Urinary bladder (tissue), 4 donors: ENCODE measurements around the gene CISD3. TPM values are rescaled to one million over a fixed set of nuclear protein-coding genes. Genes with fewer than 3 reads are reported as not detected.
A peak's percentile ranks its signal among the peaks of the same experiment; 100 is the strongest.

Experiments used
- DNase-seq: peaks from one replicate; pipeline ENCODE4 v3.0.0-alpha.2; 2015; ENCODE audit errors: extremely low spot score
- H3K27ac ChIP-seq: one replicate; pipeline ENCODE4 v1.5.1; 2013; ENCODE audit warnings: low read depth, mild to moderate bottlenecking, moderate library complexity
- H3K36me3 ChIP-seq: one replicate; pipeline ENCODE4 v1.6.1; 2013; ENCODE audit warnings: mild to moderate bottlenecking, moderate library complexity; ENCODE audit not compliant: insufficient read depth
- H3K4me1 ChIP-seq: one replicate; pipeline ENCODE4 v1.6.1; 2013; ENCODE audit warnings: mild to moderate bottlenecking, moderate library complexity; ENCODE audit not compliant: insufficient read depth
- H3K4me3 ChIP-seq: one replicate; pipeline ENCODE4 v1.5.1; 2013; ENCODE audit warnings: low read depth, low read length
- WGBS: extraction: QIAGEN DNeasy Blood & Tissue Kit; methylation state at CpG from one replicate; pipeline ENCODE4 v1.1.7; 2013; 5-methylcytosine and 5-hydroxymethylcytosine counted together
- polyA plus RNA-seq: library from polyadenylated mRNA; stranded (reverse); fragments of 200-250 nt; gene quantifications from one replicate; pipeline ENCODE4 v1.2.3, GENCODE V29; 2013
- total RNA-seq: library from RNA; depleted of rRNA; stranded (reverse); fragments of >200 nt; gene quantifications from one replicate; pipeline ENCODE4 v1.2.3, GENCODE V29; 2014
- donor health status: healthy with polysubstance abuse.
- donor health status: healthy.

Gene CISD3
- total and polyA plus RNA-seq, 2 donors: 1.6 to 40.6 TPM

- no peaks in the 10 kb centered on the region for H3K4me1 ChIP-seq
Observed at GRCh38 chr17:38703742-38704605, 26.2 kb upstream of the CISD3 start.

DNA sequence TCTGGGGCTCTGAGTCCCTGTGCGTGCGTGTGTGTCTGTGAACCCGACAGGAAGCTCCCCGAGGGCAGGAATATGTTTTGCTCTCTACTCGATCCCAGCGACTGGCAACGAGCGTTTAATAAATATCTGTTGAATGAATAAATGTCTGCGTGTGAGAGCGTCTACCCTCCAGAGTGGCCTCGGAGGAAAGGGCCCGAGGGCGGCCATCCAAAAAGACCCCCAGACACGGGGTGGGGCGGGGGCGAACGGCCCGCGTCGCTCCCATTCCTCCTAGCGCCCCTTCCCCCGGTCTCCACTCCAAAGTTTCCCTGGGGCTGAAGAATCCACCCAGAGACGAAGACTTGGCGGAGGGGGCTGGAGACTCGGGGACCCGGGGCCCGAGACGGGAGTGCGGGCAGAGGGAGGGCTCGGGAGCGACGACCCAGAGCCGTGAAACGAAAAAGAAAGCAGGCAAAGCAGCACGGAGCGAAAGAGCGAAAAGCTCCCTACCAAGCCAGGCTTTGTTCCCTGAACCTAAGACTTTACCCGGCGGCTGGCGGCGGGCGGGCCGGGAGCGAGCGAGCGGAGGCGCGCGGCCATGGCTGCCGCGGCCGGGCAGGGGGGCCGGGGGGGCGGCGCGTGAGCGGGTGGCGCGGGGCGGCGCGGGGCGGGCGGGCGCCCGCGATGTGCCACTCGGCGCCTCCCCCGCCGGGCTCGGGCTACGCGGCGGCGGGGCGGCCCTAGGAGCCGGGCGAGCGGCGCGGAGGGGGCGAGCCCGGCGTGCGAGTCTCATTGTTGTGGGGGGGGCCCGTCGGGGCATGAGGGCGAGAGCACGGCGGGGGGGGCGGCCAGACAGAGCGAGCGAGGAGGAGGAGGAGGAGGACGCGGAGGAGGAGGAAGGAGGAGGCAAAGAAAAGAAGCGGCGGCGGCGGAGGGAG is 25.3 kb upstream of the CISD3 start, which contains the start of gene MLLT6:
Gene MLLT6 (plus strand): TSS at position 668 of the 917 bp plus-strand sequence. CDS start 360 bp downstream, outside the sequence.
- Histone ChIP-seq H3K27ac (peak within 1 kb of the TSS; percentile 91), H3K4me1 (no peaks in the 10 kb centered on the region), H3K4me3 (peak within 1 kb of the TSS; percentile 91), H3K36me3 (no peaks in the 10 kb centered on the region)
- no peak for DNase-seq
- under 1% methylated on average over 96 of the region's 100 CpGs for WGBS

More at GRCh38 chr17:38703742-38704605, 26.2 kb upstream of the CISD3 start:
- Histone ChIP-seq H3K4me3 (peak overlapping the region; percentile 91), H3K27ac (peak overlapping the region; percentile 91), H3K36me3 (no peaks in the 10 kb centered on the region)
- WGBS: under 1% methylated on average over 50 of the region's 50 CpGs
- no peak for DNase-seq

GRCh38 chr17:38705523-38705802 is 24.7 kb upstream of the CISD3 start:
- Histone ChIP-seq H3K4me1 (no peaks in the 10 kb centered on the region), H3K27ac (peak overlapping the region; percentile 73), H3K4me3 (peak overlapping the region; percentile 91), H3K36me3 (peaks cover 1% of the 10 kb centered on the region)
- under 1% methylated on average over 23 of the region's 32 CpGs for WGBS
- DNase-seq: no peak

DNA sequence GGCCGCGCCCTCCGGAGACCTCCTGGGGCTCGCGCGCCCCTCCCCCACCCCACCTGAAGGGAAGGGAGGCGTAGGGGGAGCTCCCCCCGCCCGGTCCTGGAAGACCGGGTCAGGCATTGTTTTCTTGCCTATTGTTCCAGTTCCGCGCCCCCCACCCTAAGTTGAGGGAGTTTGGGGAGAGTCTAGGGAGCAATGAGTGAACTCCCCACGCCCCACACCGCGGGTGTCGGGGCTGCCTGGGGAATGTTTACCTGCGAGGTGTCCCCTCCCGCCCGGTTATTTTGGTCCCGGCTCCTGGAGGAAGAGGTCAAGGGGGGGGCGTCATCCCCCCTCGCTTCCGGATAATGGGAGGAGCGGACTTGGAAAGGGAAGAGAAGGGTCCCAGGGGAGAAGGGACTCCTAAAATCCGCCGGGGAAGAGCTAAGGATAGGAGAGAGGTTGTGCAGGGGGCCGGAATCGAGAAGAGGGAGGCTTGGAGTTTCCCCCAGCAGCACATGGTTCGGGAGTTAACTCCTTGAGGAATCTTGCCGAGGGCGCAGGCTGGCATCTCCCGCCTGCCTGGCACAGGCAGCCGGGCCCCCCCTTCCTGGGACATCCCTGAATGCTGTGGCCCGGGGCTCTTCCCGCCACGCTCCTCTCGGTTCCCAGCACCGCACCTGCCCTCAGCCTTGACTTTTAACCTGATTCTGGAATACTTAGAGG is 24.2 kb upstream of the CISD3 start:
- Histone ChIP-seq H3K4me3 (peak overlapping the region; percentile 91), H3K27ac (peak overlapping the region; percentile 72), H3K4me1 (no peaks in the 10 kb centered on the region), H3K36me3 (peaks cover 1% of the 10 kb centered on the region)
- no peak for DNase-seq
- under 1% methylated on average over 38 of the region's 38 CpGs for WGBS

GRCh38 chr17:38706505-38707216 is 23.5 kb upstream of the CISD3 start:
- H3K4me1 ChIP-seq: no peaks in the 10 kb centered on the region
- H3K36me3 ChIP-seq: peaks cover 1% of the 10 kb centered on the region
- 17% methylated on average over 20 of the region's 20 CpGs for WGBS
- peak overlapping the region; percentile 91 for H3K4me3 ChIP-seq
- H3K27ac ChIP-seq: no peak overlapping the region
- DNase-seq: no peak

- H3K4me1 ChIP-seq: no peaks in the 10 kb centered on the region
Observed at GRCh38 chr17:38707678-38708351, 22.3 kb upstream of the CISD3 start.

DNA sequence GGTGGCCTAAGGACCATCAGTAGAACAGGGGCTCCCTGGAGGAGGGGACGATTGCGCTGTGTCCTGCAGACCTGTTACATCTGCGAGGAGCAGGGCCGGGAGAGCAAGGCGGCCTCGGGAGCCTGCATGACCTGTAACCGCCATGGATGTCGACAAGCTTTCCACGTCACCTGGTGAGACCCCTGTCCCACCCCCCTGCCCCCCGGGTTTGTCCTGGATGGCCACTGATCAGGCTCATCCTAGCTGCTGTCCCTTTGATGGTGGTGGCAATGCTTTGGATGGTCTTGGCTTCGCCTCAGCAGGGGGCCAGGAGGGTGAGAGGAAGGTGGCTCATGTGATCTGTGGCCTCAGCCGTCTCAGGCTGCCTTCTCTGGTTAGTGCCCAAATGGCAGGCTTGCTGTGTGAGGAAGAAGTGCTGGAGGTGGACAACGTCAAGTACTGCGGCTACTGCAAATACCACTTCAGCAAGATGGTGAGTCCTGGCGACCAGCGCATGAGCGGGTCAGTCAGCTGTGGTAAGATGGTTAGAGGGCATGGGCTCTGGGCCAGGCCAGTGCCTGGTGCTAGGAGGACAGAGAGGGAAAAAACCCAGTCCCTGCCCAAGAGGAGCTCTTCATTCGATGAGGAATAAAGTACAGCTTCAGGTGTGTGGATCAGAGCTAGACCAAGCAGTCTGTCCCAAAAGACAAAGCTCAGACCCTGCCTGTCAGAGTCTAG is 20.9 kb upstream of the CISD3 start:
- H3K4me1 ChIP-seq: no peaks in the 10 kb centered on the region
- peaks cover 1% of the 10 kb centered on the region for H3K36me3 ChIP-seq
- no peak overlapping the region for H3K27ac ChIP-seq
- WGBS: 92% methylated on average over 18 of the region's 18 CpGs
- DNase-seq: no peak
- no peak overlapping the region for H3K4me3 ChIP-seq

More at GRCh38 chr17:38707678-38708351, 22.3 kb upstream of the CISD3 start:
- WGBS: 80% methylated on average over 21 of the region's 21 CpGs
- no peak for DNase-seq
- Histone ChIP-seq H3K36me3 (peaks cover 1% of the 10 kb centered on the region), H3K4me3 (no peak overlapping the region), H3K27ac (no peak overlapping the region)

DNA sequence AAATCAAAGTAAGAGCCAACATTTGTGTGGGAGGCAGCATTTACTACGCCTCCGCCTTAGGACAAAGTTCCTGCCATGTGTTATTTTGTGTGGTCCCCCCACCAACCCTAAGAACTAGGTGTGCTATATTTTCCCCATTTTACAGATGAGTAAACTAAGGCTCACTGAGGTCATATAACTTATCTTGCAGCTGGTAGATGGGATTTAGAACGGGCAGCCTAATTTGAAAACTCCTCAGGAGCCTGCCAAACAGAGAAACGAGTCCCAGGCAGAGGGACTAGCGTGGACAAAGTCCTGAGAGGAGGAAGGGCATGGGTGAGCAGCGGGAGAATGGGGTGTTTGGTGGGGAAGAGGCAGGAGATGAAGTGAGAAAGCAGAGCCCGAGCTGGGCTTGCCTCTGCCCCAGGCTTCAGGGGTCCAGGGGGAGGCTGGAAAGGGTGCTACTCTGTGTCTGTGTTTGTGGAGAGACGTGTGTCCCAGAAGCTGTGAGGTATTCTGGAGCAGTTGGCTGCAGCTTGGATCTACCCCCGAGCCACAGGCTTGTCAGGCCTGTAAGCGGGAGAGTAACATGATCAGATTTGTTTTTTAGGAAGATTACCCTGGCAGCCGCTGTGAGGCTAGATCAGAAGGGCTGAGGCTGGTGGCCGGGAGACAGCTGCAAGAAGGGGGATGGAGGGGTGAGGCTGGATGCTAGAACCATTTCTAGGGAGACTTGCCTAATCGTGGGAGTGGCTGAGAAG is 20.1 kb upstream of the CISD3 start:
- H3K4me1 ChIP-seq: no peaks in the 10 kb centered on the region

DNA sequence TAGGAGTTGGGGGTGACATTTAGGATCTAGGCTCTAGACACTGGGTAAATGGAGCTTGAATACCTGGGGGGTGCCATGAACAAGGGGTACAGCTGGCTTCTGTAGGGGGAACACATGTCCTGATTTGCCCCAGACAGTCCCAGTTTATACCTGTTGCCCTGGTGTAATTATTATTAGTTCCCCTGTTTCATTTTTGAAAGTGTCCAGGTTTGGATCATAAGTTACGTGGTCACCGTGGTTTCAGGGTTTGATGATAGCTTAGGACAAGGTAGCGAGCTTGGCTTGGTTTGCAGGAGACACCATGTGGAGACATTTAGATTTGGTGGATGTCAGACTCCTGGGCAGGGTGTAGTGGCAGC is 19.6 kb upstream of the CISD3 start:
- peaks cover 1% of the 10 kb centered on the region for H3K36me3 ChIP-seq
- WGBS: 93% methylated on average over 3 of the region's 3 CpGs
- H3K4me3 ChIP-seq: no peak overlapping the region
- H3K4me1 ChIP-seq: no peaks in the 10 kb centered on the region
- H3K27ac ChIP-seq: no peak overlapping the region
- no peak for DNase-seq

More for the DNA sequence above, 20.1 kb upstream of the CISD3 start:
- 73% methylated on average over 13 of the region's 13 CpGs for whole genome bisulfite sequencing
- H3K36me3 ChIP-seq: peaks cover 1% of the 10 kb centered on the region
- H3K4me3 ChIP-seq: no peak overlapping the region
- DNase-seq: no peak
- no peak overlapping the region for H3K27ac ChIP-seq

DNA sequence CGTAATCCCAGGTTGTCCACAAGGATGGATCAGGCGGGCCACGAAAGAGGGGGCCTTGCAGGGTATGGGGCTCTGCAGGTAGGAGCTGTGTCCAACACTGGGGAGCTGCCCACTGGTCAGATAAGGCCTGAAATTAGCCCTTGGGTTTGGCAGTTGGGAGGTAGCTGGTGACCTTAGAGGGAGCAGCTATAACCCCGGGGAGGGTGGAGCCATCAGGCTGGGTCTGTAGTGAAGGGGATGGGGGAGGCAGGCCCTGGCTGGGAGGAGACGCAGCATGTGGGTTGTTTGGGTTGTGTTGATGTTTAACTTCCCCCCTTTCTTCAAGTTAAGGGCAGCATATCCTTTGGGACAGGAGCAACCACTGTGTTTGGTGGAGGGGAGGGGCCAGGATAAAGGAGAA is 19.2 kb upstream of the CISD3 start:
- 89% methylated on average over 5 of the region's 5 CpGs for WGBS
- H3K36me3 ChIP-seq: peaks cover 1% of the 10 kb centered on the region
- H3K4me3 ChIP-seq: no peak overlapping the region
- H3K27ac ChIP-seq: no peak overlapping the region
- no peaks in the 10 kb centered on the region for H3K4me1 ChIP-seq
- no peak for DNase-seq

GRCh38 chr17:38711792-38712571 is 18.2 kb upstream of the CISD3 start:
- DNase-seq: no peak
- Histone ChIP-seq H3K4me1 (no peaks in the 10 kb centered on the region), H3K27ac (no peak overlapping the region), H3K36me3 (peaks cover 4% of the 10 kb centered on the region), H3K4me3 (no peak overlapping the region)
- 76% methylated on average over 26 of the region's 26 CpGs for WGBS
